Psoas muscle (tissue), 8 donors: ENCODE measurements around the gene ANXA4. TPM values are rescaled to one million over a fixed set of nuclear protein-coding genes. Genes with fewer than 3 reads are reported as not detected.

Experiments
- ATAC-seq, 4 donors: fragments of 200-7000 bp; cut with Tn5 transposase; one replicate each; pipeline ENCODE4 v1.9.1; 2020; ENCODE audit warnings: moderate library complexity in 3 of 4, mild to moderate bottlenecking in 2 of 4
- DNase-seq, 2 donors: peaks; one replicate each; pipeline ENCODE4 v3.0.0-alpha.2; 2020
- H3K27ac ChIP-seq: fragments of 200-600 bp; one replicate; pipeline ENCODE4 v1.8.0; 2022
- H3K27me3 ChIP-seq, 3 donors: fragments of 200-600 bp in 1 of 3; one replicate each; pipeline versions ENCODE4 v1.6.1 to v1.8.0; 2013 to 2022; ENCODE audit warnings: low read length in 2 of 3, mild to moderate bottlenecking in 2 of 3, moderate library complexity in 1 of 3; ENCODE audit not compliant: insufficient read depth in 3 of 3
- H3K36me3 ChIP-seq, 2 donors: fragments of 200-600 bp in 1 of 2; one replicate each; pipeline versions ENCODE4 v1.6.1 to v1.8.0; 2013 to 2022; ENCODE audit warnings: low read depth in 1 of 2, mild to moderate bottlenecking in 1 of 2, moderate library complexity in 1 of 2; ENCODE audit not compliant: insufficient read depth in 1 of 2
- H3K4me1 ChIP-seq: fragments of 200-600 bp; one replicate; pipeline ENCODE4 v1.8.0; 2022
- H3K4me3 ChIP-seq: fragments of 200-600 bp; one replicate; pipeline ENCODE4 v1.8.0; 2022; ENCODE audit warnings: mild to moderate bottlenecking
- H3K9me3 ChIP-seq: fragments of 200-600 bp; one replicate; pipeline ENCODE4 v1.8.0; 2022
- WGBS, 3 donors: extraction: QIAGEN DNeasy Blood & Tissue Kit; methylation state at CpG; one replicate each; pipeline versions ENCODE4 v1.1.6 to v1.1.7; 2013; 5-methylcytosine and 5-hydroxymethylcytosine counted together
- intact Hi-C, 2 donors: fragments of 100-400 bp; cut with DNase I; formaldehyde crosslinking; loops; one replicate each; pipeline versions ENCODE4 v1.11.0 to v1.14.2; 2022
- polyA plus RNA-seq, 3 donors: library from polyadenylated mRNA; stranded (reverse); fragments of 200-250 nt; gene quantifications; one replicate each; pipeline ENCODE4 v1.2.3, GENCODE V29; 2013
- total RNA-seq, 4 donors: library from RNA; stranded (reverse); fragmentation: NEBNext Ultra II Directional in 2 of 4; extraction: Animal tissue kit (Norgen Biotek cat#: 25700) in 2 of 4; gene quantifications; one replicate each; pipeline versions ENCODE4 v1.2.1 to v1.2.4, GENCODE V29; 2021 to 2023
- TF ChIP-seq, protein P1 (sequence below): fragments of 200-600 bp; IDR thresholded peaks from one replicate; pipeline ENCODE4 v1.8.0; 2022; ENCODE audit warnings: antibody characterized with exemption
- donor health status: healthy with polysubstance abuse.
- donor health status: DM: no; HTN: no; CAD: no; lungs with moderate emphysema.
- donor health status: Bipolar disorder and iron deficiency.
- donor health status: healthy.
- donor health status: DM: yes; HTN: yes; CAD: no.
- donor health status: DM: no; HTN: no; CAD: no.
- donor health status: DM: no; HTN: no; CAD: no.
- donor health status: DM: yes; HTN: yes; CAD: no.

The ANXA4 gene
- total and polyA plus RNA-seq, 7 donors = 13.2 to 29.0 (median 19.4) TPM

DNA sequence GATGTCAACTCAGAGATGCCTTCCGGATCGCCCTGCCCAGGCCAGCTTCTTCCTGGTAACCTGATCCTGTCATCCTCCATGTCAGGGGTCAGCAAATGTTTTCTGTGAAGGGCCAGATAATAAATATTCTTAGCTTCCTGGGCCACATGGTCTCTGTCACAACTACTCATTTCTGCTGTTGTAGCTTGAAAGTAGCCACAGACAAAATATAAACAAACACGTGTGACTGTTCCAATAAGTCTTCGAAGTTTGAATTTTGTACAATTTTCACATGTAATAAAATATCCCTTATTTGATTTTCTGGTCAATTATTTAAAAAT is 35.8 kb downstream of the ANXA4 start:
- TF ChIP-seq, protein P1, sequence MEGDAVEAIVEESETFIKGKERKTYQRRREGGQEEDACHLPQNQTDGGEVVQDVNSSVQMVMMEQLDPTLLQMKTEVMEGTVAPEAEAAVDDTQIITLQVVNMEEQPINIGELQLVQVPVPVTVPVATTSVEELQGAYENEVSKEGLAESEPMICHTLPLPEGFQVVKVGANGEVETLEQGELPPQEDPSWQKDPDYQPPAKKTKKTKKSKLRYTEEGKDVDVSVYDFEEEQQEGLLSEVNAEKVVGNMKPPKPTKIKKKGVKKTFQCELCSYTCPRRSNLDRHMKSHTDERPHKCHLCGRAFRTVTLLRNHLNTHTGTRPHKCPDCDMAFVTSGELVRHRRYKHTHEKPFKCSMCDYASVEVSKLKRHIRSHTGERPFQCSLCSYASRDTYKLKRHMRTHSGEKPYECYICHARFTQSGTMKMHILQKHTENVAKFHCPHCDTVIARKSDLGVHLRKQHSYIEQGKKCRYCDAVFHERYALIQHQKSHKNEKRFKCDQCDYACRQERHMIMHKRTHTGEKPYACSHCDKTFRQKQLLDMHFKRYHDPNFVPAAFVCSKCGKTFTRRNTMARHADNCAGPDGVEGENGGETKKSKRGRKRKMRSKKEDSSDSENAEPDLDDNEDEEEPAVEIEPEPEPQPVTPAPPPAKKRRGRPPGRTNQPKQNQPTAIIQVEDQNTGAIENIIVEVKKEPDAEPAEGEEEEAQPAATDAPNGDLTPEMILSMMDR = no peak
- Histone ChIP-seq H3K27ac (no peak overlapping the region), H3K4me1 (peaks cover 34% of the 10 kb centered on the region), H3K27me3 (no peaks in the 10 kb centered on the region), H3K4me3 (no peak overlapping the region), H3K9me3 (peaks cover 4% of the 10 kb centered on the region), H3K36me3 (no peaks in the 10 kb centered on the region)
- ATAC-seq (no peak), DNase-seq (no peak)
- intact Hi-C loops = loop anchor here (5.0 kb wide), 1 partner anchor 35 kb away; the partner anchor contains the start of gene ANXA4 (in 2 of the 2)
- 60 to 82% (median 69%) methylated on average over 4 of the region's 4 CpGs for WGBS, 3 donors

DNA sequence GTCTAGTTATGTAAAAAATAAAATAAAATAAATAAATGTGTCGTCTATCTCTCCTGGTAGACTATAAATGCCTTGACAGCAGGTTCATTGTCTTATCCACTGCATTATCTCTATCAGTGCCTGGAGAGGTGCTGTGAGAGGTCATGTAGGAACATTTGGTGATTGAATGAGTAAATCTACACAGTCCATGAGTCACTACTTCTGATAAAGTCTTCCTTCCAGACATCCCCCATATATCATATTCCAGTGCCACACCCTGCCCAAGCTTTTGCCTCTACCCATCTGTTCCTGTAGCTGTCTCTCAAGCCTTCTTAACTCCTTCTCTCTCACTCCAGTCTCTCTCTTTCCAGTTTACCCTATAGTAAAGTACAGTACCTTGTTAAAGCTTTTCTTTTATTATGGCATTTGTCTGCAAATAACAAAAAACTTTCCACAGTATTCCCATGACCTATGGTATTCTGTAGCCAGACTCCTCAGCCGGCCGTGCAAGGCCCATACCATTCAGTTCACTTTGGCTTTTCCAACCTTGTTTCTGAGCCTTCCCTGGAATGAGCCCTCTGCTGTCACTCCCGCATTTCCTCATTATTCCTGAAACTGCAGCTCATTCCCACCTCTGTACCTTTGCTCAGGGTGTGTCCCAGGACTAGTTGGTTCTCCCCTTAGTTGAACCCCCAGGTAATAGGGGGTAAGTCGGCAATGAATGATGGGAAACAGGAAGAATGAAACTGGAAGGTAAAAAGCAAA is 37.5 kb downstream of the ANXA4 start:
- Histone ChIP-seq H3K27ac (peak overlapping the region; percentile 47), H3K4me1 (peaks cover 28% of the 10 kb centered on the region), H3K4me3 (no peak overlapping the region), H3K9me3 (peaks cover 4% of the 10 kb centered on the region), H3K36me3 (no peaks in the 10 kb centered on the region), H3K27me3 (no peaks in the 10 kb centered on the region)
- ATAC-seq = peak; percentile 70 to 89 (median 86)
- intact Hi-C loops = loop anchor here (5.0 kb wide), 1 partner anchor 37 kb away; the partner anchor contains the start of gene ANXA4 (in 2 of the 2)
- TF ChIP-seq, protein P1 = no peak
- DNase-seq = no peak
- WGBS, 3 donors = 88 to 96% (median 92%) methylated on average over 5 of the region's 5 CpGs

DNA sequence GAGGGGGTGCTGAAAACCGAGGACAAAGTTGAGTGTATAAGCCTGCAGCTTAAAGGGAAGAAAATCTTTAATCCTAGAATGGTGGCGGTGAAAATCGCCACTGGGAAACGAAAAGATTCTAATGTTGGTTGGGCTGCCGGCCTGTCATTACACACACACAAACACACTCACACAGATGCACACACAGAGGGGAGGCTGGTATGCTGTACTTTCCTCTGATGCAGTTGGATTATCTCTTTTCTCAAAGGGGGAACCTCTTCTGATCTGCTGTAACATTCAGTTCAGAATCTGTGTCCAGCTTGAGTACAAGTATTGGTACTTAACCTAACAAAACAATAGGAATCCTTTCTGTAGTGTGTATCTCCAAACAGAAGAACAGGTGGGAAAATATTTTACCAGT is 39.0 kb downstream of the ANXA4 start:
- H3K4me1 ChIP-seq = peaks cover 28% of the 10 kb centered on the region
- WGBS, 3 donors = 58 to 75% (median 63%) methylated on average over 5 of the region's 5 CpGs
- H3K9me3 ChIP-seq = peaks cover 4% of the 10 kb centered on the region
- intact Hi-C loops = no loop called here
- DNase-seq (no peak), ATAC-seq (no peak)
- TF ChIP-seq, protein P1 = no peak
- no peaks in the 10 kb centered on the region for H3K27me3 ChIP-seq
- no peak overlapping the region for H3K27ac ChIP-seq
- H3K4me3 ChIP-seq = no peak overlapping the region
- no peaks in the 10 kb centered on the region for H3K36me3 ChIP-seq

DNA sequence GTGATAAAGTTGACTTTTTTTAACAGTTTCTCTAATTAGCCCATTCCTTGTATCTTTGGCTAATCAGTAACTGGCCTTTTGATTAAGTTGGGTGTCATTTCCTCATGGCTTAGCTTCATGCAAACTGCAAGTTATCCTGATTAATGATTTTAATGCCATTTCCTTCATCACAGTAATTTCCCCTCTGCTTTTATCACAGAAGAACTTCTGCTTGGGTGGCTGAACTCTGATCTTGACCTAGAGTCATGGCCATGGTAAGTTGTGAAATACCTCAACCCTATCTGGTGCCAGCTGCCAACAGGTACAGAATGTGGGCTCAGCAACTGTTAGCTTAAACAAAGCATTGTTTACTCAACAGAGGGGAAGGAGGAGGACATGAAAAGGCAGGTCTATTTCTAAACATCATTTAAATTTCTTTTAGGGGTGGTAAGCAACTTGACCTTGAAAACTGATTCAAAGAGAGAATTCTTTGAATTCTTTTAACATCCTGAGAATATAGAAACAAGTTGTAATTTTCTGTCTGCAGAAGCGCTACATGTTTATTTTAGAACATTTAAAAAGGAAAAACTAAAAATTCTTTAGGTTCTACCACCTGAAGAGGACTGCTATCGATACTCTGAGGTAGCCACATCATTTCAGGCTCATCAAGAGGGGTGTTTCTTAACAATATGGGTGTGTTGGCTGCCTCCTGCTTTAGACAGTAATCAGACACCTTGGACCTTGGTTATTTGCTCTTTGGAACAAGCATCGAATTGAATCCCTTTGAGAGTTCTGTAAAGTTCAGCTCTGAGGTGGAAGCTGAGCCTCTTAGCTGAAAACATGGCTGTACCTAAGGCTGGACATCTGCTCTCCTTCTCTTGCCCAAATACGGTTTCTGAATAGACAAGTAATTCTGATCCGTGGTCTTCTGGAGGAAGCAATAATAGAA is 39.7 kb downstream of the ANXA4 start:
- H3K27ac ChIP-seq = peak overlapping the region; percentile 33
- peak in 2 of 4 donors; percentile 38 to 54 for ATAC-seq

More for the DNA sequence above, 39.7 kb downstream of the ANXA4 start:
- Histone ChIP-seq H3K27me3 (no peaks in the 10 kb centered on the region), H3K36me3 (peaks cover 0 to 3% of the 10 kb centered on the region in 2 donors), H3K4me1 (peaks cover 28% of the 10 kb centered on the region), H3K4me3 (no peak overlapping the region), H3K9me3 (no peaks in the 10 kb centered on the region)
- WGBS, 3 donors = 32 to 41% (median 36%) methylated on average over 5 of the region's 5 CpGs
- TF ChIP-seq, protein P1 = no peak
- intact Hi-C loops = no loop called here
- DNase-seq = no peak
